CD4-positive, alpha-beta T cell treated with Interleukin-21 for 1 hour (primary cell): Measurements from ENCODE around the gene ZC3H18.

ENCODE experiments used
- DNase-seq: peaks from one replicate; pipeline ENCODE4 v3.0.0-alpha.2; 2020

ZC3H18 gene

GRCh38 chr16:88627531-88628411, 57.6 kb downstream of the ZC3H18 start:
- no peak for DNase-seq

- no peak for DNase-seq
Measured at GRCh38 chr16:88628512-88628974, 58.3 kb downstream of the ZC3H18 start.

DNA sequence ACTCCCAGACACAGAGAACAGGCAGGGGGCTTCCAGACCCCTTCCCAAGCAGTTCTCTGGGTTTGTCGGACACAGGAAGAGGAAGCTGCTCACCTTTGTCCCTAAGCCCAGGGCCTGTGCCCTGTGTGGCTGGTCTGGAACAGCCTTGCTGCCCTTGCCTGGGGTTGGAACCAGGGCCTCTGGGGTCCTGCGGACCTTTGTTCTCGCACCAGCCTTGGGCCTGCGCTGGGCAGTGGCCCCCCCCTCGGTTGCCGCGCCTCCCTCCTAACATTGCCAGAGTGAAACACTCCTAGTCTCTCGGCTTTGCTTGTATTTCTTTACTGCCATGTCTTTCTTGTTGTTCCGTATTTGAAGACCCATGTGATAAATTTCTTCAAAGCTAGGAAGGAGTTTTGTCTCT, 59.6 kb downstream of the ZC3H18 start:
- DNase-seq, result no peak

DNA sequence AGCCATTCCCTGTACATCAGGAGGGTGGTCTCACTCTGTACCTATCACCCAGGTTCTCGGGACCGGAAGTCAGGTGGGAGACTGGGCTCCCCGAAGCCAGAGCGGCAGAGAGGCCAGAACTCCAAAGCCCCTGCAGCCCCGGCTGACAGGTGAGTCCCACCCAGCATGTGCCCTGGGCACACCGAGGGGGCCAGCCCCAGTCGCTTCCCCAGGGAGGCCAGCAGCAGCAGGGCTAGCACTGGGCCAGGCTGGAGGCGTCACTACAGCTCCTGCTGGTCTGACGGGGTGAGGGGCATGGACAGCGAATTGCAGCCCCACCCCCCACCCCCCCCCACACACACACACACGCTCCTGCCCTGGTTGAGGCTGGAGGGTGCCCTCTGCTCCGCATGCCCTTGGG, 60.2 kb downstream of the ZC3H18 start:
- DNase-seq, result no peak

GRCh38 chr16:88630941-88631340, 60.7 kb downstream of the ZC3H18 start:
- no peak for DNase-seq

DNA sequence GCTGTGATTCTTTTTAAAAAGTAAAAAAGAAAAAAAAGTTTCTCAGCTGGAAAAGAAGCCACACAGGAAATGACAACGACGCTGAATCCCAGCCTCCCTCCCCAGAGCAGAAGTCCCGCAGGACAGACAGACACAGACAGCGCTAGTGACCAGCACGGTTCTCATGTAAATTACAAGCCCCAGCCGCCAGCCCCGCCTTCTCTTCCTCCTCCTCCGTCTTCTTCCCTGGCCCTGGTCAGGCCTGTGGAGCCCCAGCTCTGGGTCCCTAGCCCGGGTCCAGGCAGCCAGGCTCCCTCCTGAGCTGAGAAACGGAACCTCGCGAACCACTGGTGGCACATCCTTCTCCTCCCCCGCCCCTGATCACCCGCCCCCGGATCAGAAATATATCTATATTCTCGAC, 61.2 kb downstream of the ZC3H18 start:
- DNase-seq, result no peak

DNA sequence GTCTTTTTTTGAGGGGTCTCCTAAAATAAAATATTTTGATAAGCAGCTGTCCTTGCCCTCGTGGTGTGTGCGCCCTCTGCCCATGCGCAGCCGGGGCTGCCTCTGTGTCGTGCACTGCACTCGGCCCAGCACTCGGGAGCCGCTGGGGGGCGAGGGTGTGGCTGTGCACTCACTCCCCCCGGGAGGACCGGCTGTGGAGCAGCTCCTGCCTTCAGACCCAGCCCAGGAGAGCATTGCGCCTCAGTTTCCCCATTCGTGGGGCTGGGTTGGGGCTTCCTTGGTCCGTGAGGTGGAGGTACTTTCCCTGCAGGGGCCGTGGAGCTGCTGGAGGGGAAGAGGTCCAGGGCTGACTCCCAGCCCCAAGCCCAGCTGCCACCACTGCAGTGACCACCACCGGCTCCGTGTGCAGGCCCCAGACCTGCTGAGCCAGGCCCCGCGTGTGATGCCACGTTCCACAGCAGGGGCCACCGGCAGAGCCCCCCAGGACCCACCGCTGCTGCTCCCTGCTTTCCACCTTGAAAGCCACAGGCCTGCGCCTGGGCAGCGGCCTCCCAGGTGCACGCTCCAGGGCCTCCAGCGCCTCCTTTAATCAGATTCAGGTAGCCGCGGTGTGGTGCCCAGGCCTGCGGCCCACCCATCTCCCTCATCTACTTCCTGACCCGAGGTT, 61.9 kb downstream of the ZC3H18 start:
- no peak for DNase-seq

GRCh38 chr16:88632587-88632930, 62.4 kb downstream of the ZC3H18 start:
- no peak for DNase-seq

GRCh38 chr16:88633684-88634140, 63.5 kb downstream of the ZC3H18 start:
- peak; percentile 72 for DNase-seq

- peak; percentile 53 for DNase-seq
Measured at GRCh38 chr16:88634141-88634993, 64.2 kb downstream of the ZC3H18 start.

- no peak for DNase-seq
Measured at GRCh38 chr16:88634994-88635670, 64.9 kb downstream of the ZC3H18 start.

DNA sequence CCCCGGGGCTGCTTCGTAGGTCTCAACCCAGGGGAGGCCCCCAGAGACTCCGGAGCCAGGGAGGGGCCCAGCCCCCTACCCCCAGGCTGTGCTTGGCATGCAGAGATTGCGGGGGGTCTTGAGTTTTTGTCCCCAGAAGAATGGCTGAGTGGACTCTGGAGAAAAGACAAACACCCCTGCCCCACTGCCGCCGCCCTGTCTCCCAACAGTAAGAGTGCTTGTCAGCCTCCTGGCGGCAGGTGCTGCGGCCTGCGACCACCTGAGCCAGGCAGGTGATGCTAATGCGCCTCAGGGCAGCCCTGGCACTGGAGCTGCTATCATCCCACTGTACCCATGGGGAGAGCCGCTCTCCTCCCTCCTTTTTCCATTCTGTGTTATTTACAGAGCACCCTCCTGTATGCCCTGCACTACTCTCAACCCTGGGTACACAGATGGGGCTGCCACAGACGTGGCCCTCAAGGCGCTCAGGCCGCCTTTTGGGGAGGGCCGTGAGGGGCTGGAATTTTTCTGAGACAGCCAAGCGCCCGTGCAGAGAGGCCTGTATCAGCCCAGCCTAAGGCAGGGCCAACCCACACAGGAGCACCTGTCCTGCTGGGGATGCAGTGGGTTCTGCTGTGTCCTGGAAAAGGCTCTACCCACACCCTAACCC, 65.6 kb downstream of the ZC3H18 start:
- DNase-seq, result no peak

GRCh38 chr16:88636488-88637265, 66.5 kb downstream of the ZC3H18 start:
- DNase-seq, result no peak

DNA sequence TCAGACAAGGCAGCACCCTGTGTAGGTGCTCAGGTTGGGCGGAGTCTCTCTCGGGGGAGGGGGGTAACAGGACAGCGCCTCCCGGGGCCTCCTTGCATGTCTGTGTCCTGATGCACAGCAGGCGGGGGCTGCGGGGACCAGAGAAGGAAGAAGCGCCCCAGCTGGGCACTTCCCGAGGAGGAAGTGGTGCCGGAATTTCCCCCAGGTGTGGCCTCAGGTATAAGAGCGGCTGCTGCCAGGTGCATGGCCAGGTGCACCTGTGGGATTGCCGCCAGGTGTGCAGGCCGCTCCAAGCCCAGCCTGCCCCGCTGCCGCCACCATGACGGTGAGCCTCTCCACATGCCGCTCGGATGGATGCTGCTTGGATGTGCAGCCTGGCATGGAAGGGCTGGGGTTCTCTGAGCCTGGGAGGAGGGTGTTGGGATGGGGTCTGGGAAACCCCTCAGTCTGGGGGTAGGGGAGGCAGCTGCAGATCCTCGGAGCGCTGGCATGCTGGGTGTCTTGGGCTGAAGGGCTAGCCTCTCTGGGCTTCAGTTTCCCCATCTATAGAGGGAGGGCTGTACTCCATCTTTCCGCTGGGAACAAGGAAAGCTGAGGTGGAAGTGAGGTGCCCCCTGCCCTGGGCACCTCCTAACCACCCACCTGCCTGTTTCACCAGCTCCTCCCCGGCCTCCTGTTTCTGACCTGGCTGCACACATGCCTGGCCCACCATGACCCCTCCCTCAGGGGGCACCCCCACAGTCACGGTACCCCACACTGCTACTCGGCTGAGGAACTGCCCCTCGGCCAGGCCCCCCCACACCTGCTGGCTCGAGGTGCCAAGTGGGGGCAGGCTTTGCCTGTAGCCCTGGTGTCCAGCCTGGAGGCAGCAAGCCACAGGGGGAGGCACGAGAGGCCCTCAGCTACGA, 68.4 kb downstream of the ZC3H18 start, which contains the start of gene IL17C:
IL17C (plus strand) TSS at position 250 of the 908 bp plus-strand sequence; CDS start at position 320, 70 bp downstream.
- DNase-seq, result peak; percentile 53

DNA sequence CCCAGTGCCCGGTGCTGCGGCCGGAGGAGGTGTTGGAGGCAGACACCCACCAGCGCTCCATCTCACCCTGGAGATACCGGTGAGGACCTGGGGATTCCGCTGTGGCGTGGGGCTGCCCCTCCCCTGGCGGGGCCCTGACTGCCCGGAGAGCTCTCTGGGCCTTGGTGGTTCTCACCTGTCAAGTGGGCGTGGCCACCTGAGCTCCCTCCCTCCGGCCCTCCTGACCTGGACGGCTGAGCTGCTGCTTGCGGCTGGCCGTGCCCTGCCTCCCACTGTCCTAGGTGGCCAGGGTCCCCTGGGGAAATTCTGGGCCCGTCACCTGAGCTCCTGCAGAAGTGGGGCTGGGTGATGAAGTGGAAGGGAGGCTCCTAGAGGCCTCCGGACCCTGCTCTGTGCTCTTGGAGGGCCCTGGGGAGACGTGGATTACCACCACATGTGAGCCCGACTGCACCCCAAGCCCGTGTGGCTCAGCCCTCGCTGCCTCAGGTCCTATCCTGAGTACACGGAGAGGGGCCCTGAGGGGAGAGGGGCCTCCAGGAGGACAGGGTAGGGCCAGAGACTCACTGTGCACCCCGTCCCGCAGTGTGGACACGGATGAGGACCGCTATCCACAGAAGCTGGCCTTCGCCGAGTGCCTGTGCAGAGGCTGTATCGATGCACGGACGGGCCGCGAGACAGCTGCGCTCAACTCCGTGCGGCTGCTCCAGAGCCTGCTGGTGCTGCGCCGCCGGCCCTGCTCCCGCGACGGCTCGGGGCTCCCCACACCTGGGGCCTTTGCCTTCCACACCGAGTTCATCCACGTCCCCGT, 69.2 kb downstream of the ZC3H18 start:
- DNase-seq, result no peak

GRCh38 chr16:88640039-88640495, 69.9 kb downstream of the ZC3H18 start:
- no peak for DNase-seq

- DNase-seq, result no peak
Measured at GRCh38 chr16:88640498-88641247, 70.5 kb downstream of the ZC3H18 start.
